Inflammatory macrophage treated with lipopolysaccharide for 4 hours (primary cell): ENCODE measurements around the gene CHRNA3.
A peak's percentile ranks its signal among the peaks of the same experiment; 100 is the strongest.
"Not testable (repeated sequence)": the region's sequence is repeated elsewhere in the genome, so short reads cannot be mapped to it uniquely, and the experiment has no call there.

Source experiments
- DNase-seq: peaks from one replicate; pipeline ENCODE4 v3.0.0-alpha.2; 2020

Gene CHRNA3

GRCh38 chr15:78616506-78616905 is 4.3 kb downstream of the CHRNA3 start:
- DNase-seq: no peak

- no peak for DNase-seq
Observed at GRCh38 chr15:78615151-78615589, 5.6 kb downstream of the CHRNA3 start.

GRCh38 chr15:78614021-78614420 is 6.8 kb downstream of the CHRNA3 start:
- no peak for DNase-seq

DNA sequence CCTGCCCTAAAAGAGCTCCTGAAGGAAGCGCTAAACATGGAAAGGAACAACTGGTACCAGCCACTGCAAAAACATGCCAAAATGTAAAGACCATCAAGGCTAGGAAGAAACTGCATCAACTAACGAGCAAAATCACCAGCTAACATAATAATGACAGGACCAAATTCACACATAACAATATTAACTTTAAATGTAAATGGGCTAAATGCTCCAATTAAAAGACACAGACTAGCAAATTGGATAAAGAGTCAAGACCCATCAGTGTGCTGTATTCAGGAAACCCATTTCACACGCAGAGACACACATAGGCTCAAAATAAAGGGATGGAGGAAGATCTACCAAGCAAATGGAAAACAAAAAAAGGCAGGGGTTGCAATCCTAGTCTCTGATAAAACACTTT is 11.2 kb downstream of the CHRNA3 start:
- not testable (repeated sequence) for DNase-seq

DNA sequence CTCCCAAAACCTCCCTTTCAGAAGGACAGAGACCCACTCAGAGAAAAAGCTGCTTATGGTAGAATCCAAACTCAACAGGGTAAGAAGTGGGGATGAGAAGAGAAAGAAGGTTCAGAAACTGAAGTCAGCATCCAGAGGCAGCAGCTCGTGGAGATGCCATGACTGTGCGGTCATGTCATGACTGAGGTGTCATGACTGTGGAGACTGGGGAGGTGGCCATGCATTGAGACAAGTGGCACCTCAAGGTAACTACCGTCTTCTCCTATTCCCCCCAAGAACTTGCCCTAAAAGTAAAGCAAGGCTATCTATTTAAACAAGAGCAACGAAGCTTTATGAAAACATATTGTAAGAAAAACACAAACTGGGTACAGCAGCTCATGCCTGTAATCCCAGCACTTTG is 15.1 kb downstream of the CHRNA3 start:
- DNase-seq: no peak

DNA sequence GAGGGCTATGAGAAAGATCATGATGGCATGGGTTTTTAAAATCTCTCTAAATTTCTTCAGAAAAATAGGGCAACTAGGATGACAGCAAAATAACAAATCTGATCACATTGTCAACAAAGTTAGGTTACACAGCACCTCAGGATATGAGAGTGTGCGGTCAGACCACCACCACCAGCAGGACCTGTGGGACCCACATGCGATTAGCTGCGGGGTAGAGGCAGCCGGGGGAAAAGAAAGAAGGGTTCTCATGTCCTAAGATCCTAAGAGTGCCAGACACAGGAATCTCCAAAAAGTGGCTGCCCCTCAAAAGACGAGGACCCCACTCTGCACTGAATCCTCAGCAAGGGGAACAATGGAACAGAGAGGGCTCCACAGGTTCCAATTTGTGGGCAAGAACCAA is 15.6 kb downstream of the CHRNA3 start:
- DNase-seq: no peak

DNA sequence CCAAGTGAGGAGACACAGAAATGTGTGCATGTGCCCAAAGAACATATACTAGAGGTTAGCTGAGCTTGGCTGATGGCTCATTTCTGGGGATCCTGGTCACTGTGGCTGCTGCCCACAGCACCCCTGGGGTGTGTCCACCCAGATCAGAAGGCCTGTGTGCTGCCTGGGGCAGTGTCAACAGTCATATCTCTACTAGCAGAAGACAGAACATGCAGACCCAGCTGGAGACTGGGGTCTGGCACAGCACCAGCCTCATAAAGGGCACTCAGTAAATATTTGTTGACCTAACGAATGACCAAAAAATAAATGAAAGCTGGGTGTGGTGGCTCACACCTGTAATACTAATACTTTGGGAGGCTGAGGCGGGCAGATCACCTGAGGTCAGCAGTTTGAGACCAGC is 16.4 kb downstream of the CHRNA3 start:
- no peak for DNase-seq

- no peak for DNase-seq
Observed at GRCh38 chr15:78603467-78603866, 17.3 kb downstream of the CHRNA3 start.

DNA sequence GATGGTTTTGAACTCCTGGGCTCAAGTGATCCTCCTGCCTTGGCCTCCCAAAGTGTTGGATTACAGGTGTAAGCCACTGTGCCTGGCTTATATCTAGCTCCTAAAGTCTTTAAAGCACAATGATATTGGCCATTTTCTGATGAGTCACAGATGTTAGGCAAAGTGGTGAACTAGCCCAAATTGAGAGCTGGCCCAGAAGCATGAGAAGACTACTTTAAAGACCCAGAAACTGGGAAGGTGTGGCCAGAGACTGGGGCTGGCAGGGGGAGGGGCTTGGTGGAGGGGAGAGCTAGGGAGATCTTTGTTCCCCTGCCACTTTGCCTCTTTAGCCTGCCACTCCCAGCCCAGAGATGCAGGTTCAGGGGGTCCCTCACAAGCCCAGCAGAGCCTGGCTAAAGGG is 21.6 kb downstream of the CHRNA3 start:
- no peak for DNase-seq

GRCh38 chr15:78598348-78598747 is 22.4 kb downstream of the CHRNA3 start:
- no peak for DNase-seq

GRCh38 chr15:78597583-78597982 is 23.2 kb downstream of the CHRNA3 start:
- no peak for DNase-seq

GRCh38 chr15:78574944-78575343 is 45.9 kb downstream of the CHRNA3 start:
- DNase-seq: no peak

- DNase-seq: no peak
Observed at GRCh38 chr15:78573416-78573815, 47.4 kb downstream of the CHRNA3 start.

GRCh38 chr15:78571382-78571781 is 49.4 kb downstream of the CHRNA3 start:
- DNase-seq: no peak

DNA sequence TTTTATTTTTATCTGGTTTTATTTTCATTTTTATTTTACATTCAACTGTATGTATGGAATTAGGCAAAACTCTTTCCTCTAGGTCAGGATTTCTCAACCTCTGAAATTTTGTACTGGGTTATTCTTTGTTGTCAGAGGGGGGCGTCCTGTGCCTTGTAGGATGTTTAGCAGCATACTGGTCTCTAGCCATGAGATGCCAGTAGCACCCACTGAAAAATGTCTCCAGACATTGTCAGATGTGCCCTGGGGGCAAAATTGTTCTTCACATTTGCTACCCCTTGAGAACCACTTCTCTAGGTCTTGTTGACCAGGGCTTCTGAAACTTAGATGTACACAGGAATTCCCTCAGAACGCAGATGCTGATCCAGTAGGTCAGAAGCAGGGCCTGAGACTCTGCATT is 50.1 kb downstream of the CHRNA3 start:
- DNase-seq: no peak

DNA sequence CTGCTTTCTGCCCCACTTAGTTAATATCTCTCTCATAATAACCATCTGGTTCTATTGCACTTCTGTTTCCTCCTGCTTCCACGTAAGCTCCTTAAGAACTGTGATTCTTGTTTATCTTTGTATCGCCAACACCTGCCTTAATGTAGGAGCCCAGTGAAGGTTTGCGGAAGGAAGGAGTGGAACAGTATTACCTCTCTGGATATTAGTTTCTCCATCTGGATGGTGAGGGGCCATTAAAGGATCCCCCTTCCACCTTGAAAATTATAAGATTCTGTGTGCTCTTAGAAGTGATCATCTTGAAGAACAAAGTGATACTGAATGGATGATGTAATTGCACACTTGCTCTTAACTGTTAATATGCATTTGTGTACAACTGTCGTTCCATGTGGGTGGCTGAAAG is 53.3 kb downstream of the CHRNA3 start:
- no peak for DNase-seq

GRCh38 chr15:78565951-78566774 is 54.6 kb downstream of the CHRNA3 start:
- DNase-seq: no peak

DNA sequence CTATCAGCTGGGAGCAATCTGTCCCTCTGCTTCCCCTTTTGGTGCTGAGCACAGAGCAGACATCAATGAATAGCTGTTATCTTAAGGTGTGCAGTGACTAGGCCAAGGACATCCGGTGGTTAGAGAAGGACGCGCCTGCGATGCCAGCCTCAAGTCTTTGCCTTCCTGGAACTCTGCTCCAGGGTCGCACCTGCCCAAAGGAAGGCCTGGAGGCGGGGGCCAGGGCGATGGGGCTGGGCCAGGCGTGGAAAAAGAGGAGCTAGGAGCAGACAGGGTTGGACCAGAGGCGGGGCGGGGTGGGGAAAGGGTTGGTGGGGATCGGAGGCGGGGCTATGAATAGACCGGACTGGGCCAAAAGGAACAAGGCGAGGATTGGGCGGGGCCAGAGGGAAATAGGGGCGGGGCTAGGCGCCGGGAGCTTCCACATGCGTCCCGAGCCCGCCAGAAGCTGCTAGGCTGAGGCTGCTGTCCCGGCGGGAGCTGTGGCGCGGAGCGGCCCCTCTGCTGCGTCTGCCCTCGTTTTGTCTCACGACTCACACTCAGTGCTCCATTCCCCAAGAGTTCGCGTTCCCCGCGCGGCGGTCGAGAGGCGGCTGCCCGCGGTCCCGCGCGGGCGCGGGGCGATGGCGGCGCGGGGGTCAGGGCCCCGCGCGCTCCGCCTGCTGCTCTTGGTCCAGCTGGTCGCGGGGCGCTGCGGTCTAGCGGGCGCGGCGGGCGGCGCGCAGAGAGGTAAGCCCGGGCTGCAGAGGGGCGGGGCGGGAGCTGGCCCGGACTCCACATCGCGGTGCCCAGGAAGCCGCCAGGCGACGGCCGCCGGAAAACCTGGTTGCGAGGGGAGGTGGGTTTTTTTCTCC is 55.5 kb downstream of the CHRNA3 start, which contains the start of gene CHRNA5:
Gene CHRNA5 (plus strand): TSS at position 424 of the 854 bp plus-strand sequence. CDS start 200 bp downstream, at position 624.
- DNase-seq: peak; percentile 64

DNA sequence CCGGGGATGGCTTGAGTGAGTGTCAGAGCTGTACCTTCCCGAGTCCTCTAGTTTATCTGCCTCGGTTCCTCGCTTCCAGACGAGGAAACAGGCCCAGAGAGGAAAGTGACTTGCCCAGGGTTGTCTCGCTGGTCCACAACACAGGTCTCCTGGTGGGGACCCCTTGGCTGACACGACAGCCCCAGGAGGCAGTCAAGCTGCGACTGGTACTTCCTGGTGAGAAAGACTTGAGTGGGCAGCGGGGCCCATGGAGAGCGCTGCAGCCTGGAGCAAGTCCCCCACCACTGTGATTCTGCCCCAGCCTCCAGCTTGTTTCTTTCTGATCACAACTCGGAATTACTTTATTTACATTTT is 56.1 kb downstream of the CHRNA3 start:
- no peak for DNase-seq

- no peak for DNase-seq
Observed at GRCh38 chr15:78563092-78563491, 57.7 kb downstream of the CHRNA3 start.

GRCh38 chr15:78561490-78561889 is 59.3 kb downstream of the CHRNA3 start:
- no peak for DNase-seq

DNA sequence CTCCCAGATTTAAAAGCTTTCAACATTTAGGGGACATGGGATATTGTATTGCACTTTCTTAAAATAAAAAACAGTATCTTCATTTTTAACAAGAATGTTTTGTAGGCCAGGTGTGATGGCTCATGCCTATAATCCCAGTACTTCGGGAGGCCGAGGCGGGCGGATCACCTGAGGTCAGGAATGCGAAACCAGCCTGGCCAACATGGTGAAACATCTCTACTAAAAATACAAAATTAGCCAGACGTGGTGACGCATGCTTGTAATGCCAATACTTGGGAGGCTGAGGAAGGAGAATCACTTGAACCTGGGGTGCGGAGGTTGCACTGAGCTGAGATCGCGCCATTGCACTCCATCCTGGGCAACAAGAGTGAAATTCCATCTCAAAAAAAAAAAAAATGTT is 60.6 kb downstream of the CHRNA3 start:
- not testable (repeated sequence) for DNase-seq

GRCh38 chr15:78552597-78552996 is 68.2 kb downstream of the CHRNA3 start:
- no peak for DNase-seq

DNA sequence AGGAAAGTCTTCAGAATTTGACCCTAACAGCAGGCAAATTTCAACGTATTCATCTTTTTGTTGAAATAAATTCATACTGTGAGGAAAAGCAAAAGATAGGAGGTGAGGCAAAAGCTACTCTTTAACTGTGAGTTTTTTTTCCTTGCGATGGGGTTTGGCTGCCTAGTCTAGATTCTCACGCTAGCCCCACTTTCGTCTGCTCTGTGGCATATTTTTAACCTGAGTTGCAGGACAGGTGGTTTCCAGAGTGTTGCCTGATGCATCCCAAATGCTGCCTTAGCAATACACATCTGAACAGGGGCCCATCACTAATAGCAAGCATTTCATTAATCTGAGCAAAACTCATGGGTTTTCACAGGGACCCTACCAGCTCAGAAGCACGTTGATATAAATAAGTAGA is 68.9 kb downstream of the CHRNA3 start:
- DNase-seq: no peak
